Hematopoietic multipotent progenitor cell treated with erythropoietin and hydrocortisone succinate and interleukin-3 and kit ligand, for 17 days (in vitro differentiated cells): Measurements from ENCODE around the gene PLXNA1.

ENCODE experiments used
- DNase-seq: peaks from one replicate; pipeline ENCODE4 v3.0.0-alpha.2; 2015; ENCODE audit warnings: low spot score

The PLXNA1 gene

GRCh38 chr3:127019449-127019848, 36.5 kb downstream of the PLXNA1 start:
- DNase-seq = no peak

GRCh38 chr3:127020543-127020942, 37.6 kb downstream of the PLXNA1 start:
- no peak for DNase-seq

- DNase-seq = no peak
Measured at GRCh38 chr3:127022849-127023248, 39.9 kb downstream of the PLXNA1 start.

GRCh38 chr3:127025456-127025855, 42.5 kb downstream of the PLXNA1 start:
- no peak for DNase-seq

- DNase-seq = no peak
Measured at GRCh38 chr3:127026036-127026435, 43.1 kb downstream of the PLXNA1 start.

- DNase-seq = no peak
Measured at GRCh38 chr3:127026661-127027060, 43.7 kb downstream of the PLXNA1 start.

GRCh38 chr3:127027061-127027735, 44.3 kb downstream of the PLXNA1 start:
- no peak for DNase-seq

GRCh38 chr3:127027811-127028548, 45.1 kb downstream of the PLXNA1 start:
- DNase-seq = no peak

- DNase-seq = no peak
Measured at GRCh38 chr3:127028781-127029657, 46.1 kb downstream of the PLXNA1 start.

GRCh38 chr3:127029658-127030507, 47.0 kb downstream of the PLXNA1 start:
- no peak for DNase-seq

GRCh38 chr3:127030508-127031412, 47.8 kb downstream of the PLXNA1 start:
- DNase-seq = no peak

GRCh38 chr3:127031413-127031810, 48.5 kb downstream of the PLXNA1 start:
- DNase-seq = no peak

GRCh38 chr3:127031845-127032244, 48.9 kb downstream of the PLXNA1 start:
- DNase-seq = no peak

- no peak for DNase-seq
Measured at GRCh38 chr3:127032296-127032990, 49.5 kb downstream of the PLXNA1 start.
